LHCN-M2 (cell line): Measurements from ENCODE around the gene MECP2. TPM values are rescaled to one million over a fixed set of nuclear protein-coding genes. Genes with fewer than 3 reads are reported as not detected.
"Not testable (repeated sequence)": the region's sequence is repeated elsewhere in the genome, so short reads cannot be mapped to it uniquely, and the experiment has no call there.

Source experiments
- DNase-seq: peaks from one replicate; pipeline ENCODE4 v3.0.0-alpha.2; 2012; ENCODE audit warnings: low read depth
- polyA plus RNA-seq: library from polyadenylated mRNA; unstranded; fragments of >200 nt; gene quantifications from one replicate; pipeline ENCODE4 v1.2.1, GENCODE V29; 2012; ENCODE audit warnings: missing spikeins
- total RNA-seq: library from RNA; depleted of rRNA; stranded (reverse); fragments of >200 nt; gene quantifications from 2 replicates; pipeline ENCODE4 v1.2.3, GENCODE V29; 2014; rRNA removed

MECP2 gene
- 23.8 and 23.9 TPM in 2 replicates for total RNA-seq
- polyA plus RNA-seq = 14.6 TPM

GRCh38 chrX:154097589-154098541, at the start of gene MECP2:
MECP2 (minus strand) TSS chrX:154097717.
- DNase-seq = peak; percentile 86

DNA sequence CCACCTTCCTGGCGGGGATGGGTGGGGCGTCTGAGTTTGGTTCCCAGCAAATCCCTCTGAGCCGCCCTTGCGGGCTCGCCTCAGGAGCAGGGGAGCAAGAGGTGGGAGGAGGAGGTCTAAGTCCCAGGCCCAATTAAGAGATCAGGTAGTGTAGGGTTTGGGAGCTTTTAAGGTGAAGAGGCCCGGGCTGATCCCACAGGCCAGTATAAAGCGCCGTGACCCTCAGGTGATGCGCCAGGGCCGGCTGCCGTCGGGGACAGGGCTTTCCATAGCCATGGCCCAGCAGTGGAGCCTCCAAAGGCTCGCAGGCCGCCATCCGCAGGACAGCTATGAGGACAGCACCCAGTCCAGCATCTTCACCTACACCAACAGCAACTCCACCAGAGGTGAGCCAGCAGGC, 46.5 kb upstream of the MECP2 start, which contains the start of gene OPN1LW:
Gene OPN1LW (plus strand): TSS at position 234 of the 400 bp plus-strand sequence. CDS start 41 bp downstream, at position 275.
- not testable (repeated sequence) for DNase-seq

- DNase-seq = no peak
Observed at GRCh38 chrX:154142950-154143745, 45.6 kb upstream of the MECP2 start.

DNA sequence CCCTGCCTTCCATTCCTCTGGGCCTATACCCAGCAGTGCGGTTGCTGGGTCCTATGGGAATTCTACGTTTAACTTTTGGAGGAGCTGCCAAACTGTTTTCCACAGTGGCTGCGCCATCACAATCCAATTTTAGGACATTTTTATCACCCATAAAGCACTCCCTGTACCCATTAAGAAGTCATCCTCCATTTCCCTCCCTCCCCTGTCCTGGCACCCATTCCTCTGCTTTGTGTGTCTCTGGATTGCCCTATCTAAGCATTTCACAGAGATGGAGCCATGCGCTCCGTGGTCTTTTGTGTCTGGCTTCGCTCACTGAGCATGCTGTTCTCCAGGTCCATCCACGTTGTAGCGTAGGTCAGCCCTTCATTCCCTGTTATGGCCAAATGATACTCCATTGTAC, 44.9 kb upstream of the MECP2 start:
- no peak for DNase-seq

GRCh38 chrX:154140742-154141141, 43.2 kb upstream of the MECP2 start:
- no peak for DNase-seq

DNA sequence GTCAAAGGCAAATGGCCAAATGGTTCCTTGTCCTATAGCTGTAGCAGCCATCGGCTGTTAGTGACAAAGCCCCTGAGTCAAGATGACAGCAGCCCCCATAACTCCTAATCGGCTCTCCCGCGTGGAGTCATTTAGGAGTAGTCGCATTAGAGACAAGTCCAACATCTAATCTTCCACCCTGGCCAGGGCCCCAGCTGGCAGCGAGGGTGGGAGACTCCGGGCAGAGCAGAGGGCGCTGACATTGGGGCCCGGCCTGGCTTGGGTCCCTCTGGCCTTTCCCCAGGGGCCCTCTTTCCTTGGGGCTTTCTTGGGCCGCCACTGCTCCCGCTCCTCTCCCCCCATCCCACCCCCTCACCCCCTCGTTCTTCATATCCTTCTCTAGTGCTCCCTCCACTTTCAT, 42.7 kb upstream of the MECP2 start:
- DNase-seq = no peak

GRCh38 chrX:154138857-154139256, 41.3 kb upstream of the MECP2 start:
- no peak for DNase-seq

GRCh38 chrX:154136627-154137161, 39.2 kb upstream of the MECP2 start:
- peak; percentile 1 for DNase-seq

- DNase-seq = no peak
Observed at GRCh38 chrX:154135458-154136229, 38.1 kb upstream of the MECP2 start.

DNA sequence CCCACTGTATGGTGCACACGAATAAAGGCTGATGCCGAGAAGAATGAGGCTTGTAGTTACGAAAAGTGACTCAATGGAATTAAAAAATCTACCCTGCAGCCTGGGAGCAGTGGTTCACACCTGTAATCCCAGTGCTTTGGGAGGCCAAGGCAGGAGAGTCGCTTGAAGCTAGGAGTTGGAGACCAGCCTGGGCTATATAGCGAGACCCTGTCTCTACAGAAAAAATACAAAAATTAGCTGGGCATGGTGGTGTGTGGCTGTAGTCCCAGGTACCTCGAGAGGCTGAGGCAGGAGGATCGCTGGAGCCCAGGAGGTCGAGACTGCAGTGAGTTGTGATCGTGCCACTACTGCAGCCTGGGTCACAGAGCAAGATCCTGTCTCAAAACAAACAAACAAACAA, 34.8 kb upstream of the MECP2 start:
- DNase-seq = no peak

DNA sequence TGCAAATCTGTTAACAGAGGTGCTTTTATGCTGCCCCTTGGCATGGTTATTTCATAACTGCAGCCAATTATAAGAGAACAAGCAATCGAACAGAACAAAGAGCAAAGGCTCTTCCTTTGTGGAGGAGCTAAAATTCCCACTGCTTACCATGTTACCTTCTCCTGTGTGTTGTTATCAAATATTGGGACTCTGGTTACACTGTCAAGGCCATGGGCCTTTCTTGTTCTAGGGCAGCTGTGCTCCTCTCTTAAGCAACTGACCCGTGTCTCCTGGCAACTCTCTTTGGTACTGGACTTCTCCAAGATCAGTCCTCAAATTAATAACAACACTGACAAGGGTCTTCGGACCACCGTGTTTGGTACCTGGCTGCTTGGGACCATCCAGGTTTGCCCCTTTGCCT, 34.4 kb upstream of the MECP2 start:
- DNase-seq = no peak

DNA sequence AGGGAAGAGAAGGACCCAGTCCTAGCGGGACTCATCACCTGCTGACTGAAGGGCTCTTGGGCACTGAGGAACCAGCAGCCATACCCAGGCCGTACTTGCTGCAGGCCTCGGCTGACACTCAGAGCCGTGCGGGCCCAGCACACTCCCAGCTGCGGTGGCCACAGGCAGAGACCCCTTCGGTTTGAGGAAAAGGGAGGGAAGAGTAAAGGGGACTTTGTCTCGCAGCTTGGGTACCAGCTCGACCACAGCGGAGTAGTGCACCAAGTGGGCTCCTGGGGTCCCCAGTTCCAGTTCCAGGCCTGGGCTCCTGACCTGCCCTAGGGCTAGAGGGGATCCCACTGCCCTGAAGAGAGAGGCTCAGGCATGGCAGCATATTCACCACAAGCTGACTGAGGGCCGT, 28.6 kb upstream of the MECP2 start:
- DNase-seq = no peak

GRCh38 chrX:154125391-154126040, 28.0 kb upstream of the MECP2 start:
- DNase-seq = no peak

GRCh38 chrX:154123241-154124219, 26.0 kb upstream of the MECP2 start:
- DNase-seq = peak; percentile 2

- DNase-seq = peak; percentile 7
Observed at GRCh38 chrX:154121961-154122360, 24.4 kb upstream of the MECP2 start.

- DNase-seq = no peak
Observed at GRCh38 chrX:154121207-154121606, 23.7 kb upstream of the MECP2 start.

- DNase-seq = no peak
Observed at GRCh38 chrX:154120567-154120966, 23.1 kb upstream of the MECP2 start.

DNA sequence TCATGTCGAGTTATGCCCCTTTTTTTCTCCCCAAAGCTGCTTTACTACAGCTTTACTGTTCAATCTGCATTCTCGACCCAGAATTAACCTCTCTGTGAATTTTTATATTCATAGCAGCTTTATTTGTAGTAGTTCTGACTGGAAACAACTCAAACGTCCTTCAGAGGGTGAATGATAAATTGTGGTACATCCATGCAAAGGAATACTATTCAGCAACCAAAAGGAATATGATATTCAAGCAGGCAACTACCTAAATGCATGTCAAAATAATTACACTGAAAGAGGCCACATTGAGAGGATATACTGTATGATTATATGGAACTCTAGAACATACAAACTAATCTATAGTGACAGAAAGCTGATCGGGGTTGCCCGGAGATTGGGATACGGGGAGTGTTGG, 20.0 kb upstream of the MECP2 start:
- DNase-seq = no peak

- DNase-seq = no peak
Observed at GRCh38 chrX:154116426-154117211, 19.1 kb upstream of the MECP2 start.
